Activated B cell treated with CpG ODN at 0.5 μM for 24 hours (primary cell): Measurements from ENCODE around the gene SBSN. TPM values are rescaled to one million over a fixed set of nuclear protein-coding genes. Genes with fewer than 3 reads are reported as not detected.

ENCODE experiments used
- ATAC-seq: fragments of 200-7000 bp; cut with Tn5 transposase; one replicate; pipeline ENCODE4 v1.10.0; 2021; ENCODE audit warnings: low read depth, mild to moderate bottlenecking, moderate library complexity
- CTCF ChIA-PET: fragments of 350-600 bp; sonication (Branson Sonifier 250); formaldehyde crosslinking; loops from one replicate; lab custom pipeline; 2021; ENCODE audit warnings: antibody characterized with exemption; lab: Charles Lee
- POLR2A ChIA-PET: fragments of 350-600 bp; sonication (Branson Sonifier 250); formaldehyde crosslinking; loops from one replicate; lab custom pipeline; 2021; ENCODE audit warnings: antibody characterized with exemption; lab: Charles Lee
- DNase-seq: peaks from one replicate; pipeline ENCODE4 v3.0.0; 2022
- H3K27ac Mint-ChIP-seq: one replicate; pipeline ENCODE4 v1.8.0; 2020; ENCODE audit warnings: mixed read lengths
- H3K27me3 Mint-ChIP-seq: one replicate; pipeline ENCODE4 v1.8.0; 2021; ENCODE audit warnings: mixed read lengths
- H3K36me3 Mint-ChIP-seq: one replicate; pipeline ENCODE4 v1.8.0; 2021; ENCODE audit warnings: low read depth, mixed read lengths
- H3K4me1 Mint-ChIP-seq: one replicate; pipeline ENCODE4 v1.8.0; 2021; ENCODE audit warnings: mixed read lengths
- H3K4me3 Mint-ChIP-seq: one replicate; pipeline ENCODE4 v1.8.0; 2020; ENCODE audit warnings: mild to moderate bottlenecking, mixed read lengths
- H3K9me3 Mint-ChIP-seq: one replicate; pipeline ENCODE4 v1.8.0; 2020; ENCODE audit warnings: mixed read lengths
- intact Hi-C: fragments of 100-400 bp; cut with micrococcal nuclease; formaldehyde crosslinking; loops from one replicate; pipeline ENCODE4 v1.15.1; 2024
- total RNA-seq: library from RNA; stranded (reverse); gene quantifications from 2 replicates; pipeline ENCODE4 v1.2.3, GENCODE V29; 2022
- TF ChIP-seq, protein P1 (sequence below): fragments of 200-600 bp; IDR thresholded peaks from one replicate; pipeline ENCODE4 v1.8.0; 2022; ENCODE audit warnings: antibody characterized with exemption, mild to moderate bottlenecking

SBSN gene
- total RNA-seq, 1 donor from 2014 or later, result not detected

DNA sequence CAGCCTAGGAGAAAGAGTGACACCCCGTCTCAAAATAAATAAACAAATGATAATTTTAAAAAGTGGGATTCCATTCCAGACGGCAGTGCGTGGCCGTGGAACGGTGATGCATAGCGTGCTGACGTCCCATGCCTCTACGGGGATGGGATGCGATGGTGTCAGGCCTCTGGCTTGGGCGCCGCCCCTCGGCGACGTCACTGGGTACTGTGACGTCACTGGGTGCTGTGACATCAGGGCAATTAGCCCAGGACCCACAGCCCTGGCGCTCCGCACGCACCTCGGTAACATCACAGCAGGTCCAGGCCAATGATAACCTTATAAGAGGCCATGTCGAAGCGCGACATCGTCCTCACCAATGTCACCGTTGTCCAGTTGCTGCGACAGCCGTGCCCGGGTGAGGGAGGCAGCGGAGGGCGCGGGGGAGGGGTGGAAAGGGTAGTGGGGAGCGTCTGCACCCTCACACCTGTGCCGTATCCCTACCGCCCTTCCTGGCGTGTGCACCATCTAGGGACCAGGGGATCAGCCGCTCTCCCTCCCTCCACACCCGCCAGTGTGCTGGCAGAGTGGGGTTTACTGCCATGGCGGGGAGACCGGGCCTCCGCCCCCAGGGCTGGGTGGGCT is 5.2 kb upstream of the SBSN start, which contains the start of gene GAPDHS:
Gene GAPDHS (plus strand): TSS at position 256 of the 621 bp plus-strand sequence. CDS start 72 bp downstream, at position 328.
- DNase-seq, result no peak
- CTCF ChIA-PET, result no interaction called here
- Mint-ChIP-seq H3K9me3 (no peaks in the 10 kb centered on the region), H3K27ac (no peak within 1 kb of the TSS), H3K27me3 (peaks cover 30% of the 10 kb centered on the region), H3K4me3 (peak within 1 kb of the TSS; percentile 75), H3K4me1 (peaks cover 15% of the 10 kb centered on the region), H3K36me3 (no peaks in the 10 kb centered on the region)
- intact Hi-C loops, result no loop called here
- POLR2A ChIA-PET, result no interaction called here
- ATAC-seq, result no peak
- TF ChIP-seq, protein P1, sequence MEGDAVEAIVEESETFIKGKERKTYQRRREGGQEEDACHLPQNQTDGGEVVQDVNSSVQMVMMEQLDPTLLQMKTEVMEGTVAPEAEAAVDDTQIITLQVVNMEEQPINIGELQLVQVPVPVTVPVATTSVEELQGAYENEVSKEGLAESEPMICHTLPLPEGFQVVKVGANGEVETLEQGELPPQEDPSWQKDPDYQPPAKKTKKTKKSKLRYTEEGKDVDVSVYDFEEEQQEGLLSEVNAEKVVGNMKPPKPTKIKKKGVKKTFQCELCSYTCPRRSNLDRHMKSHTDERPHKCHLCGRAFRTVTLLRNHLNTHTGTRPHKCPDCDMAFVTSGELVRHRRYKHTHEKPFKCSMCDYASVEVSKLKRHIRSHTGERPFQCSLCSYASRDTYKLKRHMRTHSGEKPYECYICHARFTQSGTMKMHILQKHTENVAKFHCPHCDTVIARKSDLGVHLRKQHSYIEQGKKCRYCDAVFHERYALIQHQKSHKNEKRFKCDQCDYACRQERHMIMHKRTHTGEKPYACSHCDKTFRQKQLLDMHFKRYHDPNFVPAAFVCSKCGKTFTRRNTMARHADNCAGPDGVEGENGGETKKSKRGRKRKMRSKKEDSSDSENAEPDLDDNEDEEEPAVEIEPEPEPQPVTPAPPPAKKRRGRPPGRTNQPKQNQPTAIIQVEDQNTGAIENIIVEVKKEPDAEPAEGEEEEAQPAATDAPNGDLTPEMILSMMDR, result no peak

DNA sequence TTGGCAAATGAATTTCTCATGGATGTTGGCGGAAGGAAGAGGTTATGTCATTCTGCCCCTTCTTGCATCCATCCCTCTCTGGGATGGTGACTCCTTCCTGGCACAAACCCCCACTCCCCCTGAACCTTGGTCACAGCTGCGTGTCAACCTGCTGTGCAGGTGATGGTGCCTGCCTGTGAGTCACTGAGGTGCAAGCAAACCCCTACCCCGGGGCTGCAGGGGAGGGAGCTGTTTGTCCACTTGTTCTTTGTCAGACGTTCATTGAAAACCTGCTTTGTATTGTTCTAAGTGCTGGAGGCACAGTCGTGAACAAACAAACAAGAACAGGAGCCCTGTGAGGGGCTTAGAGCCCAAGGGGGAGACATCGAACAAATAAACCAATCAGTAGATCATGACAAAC is 3.2 kb upstream of the SBSN start:
- ATAC-seq, result no peak
- no peak for DNase-seq
- Mint-ChIP-seq H3K27me3 (peaks cover 44% of the 10 kb centered on the region), H3K9me3 (no peaks in the 10 kb centered on the region), H3K36me3 (no peaks in the 10 kb centered on the region), H3K4me1 (peaks cover 15% of the 10 kb centered on the region), H3K27ac (no peak overlapping the region), H3K4me3 (no peak overlapping the region)
- TF ChIP-seq, protein P1, result no peak
- POLR2A ChIA-PET, result no interaction called here
- CTCF ChIA-PET, result no interaction called here
- intact Hi-C loops, result no loop called here

DNA sequence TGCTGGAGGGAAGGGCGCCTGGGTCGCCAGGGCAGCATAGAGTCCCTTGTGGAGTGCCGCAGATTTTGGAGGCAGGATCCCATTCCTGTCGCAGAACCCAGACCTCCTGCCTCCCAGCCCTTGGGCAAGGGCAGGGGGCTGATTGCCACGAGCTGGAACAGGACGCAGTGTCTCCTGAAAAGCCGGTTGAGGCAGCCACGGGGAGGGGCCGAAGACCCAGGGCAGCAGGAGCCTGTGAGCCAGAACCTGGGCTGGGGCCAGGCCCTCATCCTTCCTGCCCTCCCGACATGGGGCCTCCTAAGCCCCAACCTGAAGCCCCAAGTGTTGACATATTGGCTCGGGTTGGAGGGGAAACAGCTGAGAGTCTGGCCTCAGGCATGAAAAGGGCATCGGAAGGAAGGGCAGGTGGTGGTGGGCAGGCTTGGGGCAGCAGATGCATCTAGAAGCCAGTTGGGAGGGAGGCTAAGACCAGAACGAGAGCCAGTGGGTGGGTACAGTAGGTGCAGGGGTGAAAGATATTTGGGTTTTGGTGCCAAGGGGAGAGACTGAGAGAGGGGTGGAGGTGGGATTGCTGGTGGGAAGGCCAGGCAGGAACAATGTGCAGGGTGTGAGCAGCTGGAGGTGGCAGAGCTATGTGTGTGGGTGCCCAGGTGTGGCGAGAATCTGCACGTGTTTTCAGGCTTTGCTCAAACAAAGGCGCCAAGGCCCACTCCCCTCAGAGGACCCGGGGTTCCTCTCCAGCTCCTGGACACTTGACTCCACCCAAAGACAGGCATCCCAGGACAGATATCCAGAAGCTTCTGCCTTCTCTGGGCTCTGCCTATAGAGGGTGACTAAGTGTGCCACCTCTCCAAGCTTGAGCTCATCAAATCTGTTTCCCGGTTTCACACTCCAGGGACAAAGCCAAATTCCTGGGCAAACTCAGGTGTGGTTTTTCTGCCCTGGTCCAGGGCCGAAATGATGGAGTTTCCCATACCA is 1.4 kb upstream of the SBSN start:
- ChIA-PET POLR2A (interaction anchor here (0.6 kb wide), 1 partner anchor 179 kb away, joined by 3 read pairs; no protein-coding TSS in a partner anchor), CTCF (no interaction called here)
- Mint-ChIP-seq H3K9me3 (no peaks in the 10 kb centered on the region), H3K27ac (no peak overlapping the region), H3K4me3 (no peak overlapping the region), H3K36me3 (no peaks in the 10 kb centered on the region), H3K27me3 (peaks cover 49% of the 10 kb centered on the region), H3K4me1 (peaks cover 15% of the 10 kb centered on the region)
- DNase-seq (no peak), ATAC-seq (no peak)
- intact Hi-C loops, result no loop called here
- TF ChIP-seq, protein P1, result no peak

DNA sequence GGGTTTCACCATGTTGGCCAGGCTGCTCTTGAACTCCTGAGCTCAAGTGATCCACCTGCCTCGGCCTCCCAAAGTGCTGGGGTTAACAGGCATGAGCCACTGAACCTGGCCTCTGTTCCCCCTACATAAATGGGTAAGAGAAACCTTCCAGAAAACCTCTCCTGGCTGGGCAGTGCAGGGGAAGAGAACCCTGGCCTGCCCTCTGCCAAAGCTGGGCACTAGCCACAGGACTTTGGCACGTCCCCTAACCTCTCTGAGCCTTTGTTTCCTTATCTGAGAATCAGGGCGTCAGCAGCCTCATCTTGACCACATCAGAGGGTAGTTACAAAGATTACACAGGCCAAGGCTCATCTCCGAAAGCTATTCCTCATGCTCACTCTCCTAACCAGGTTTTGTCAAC is 2.2 kb downstream of the SBSN start:
- intact Hi-C loops, result no loop called here
- Mint-ChIP-seq H3K36me3 (no peaks in the 10 kb centered on the region), H3K27me3 (peaks cover 34% of the 10 kb centered on the region), H3K4me1 (no peaks in the 10 kb centered on the region), H3K27ac (no peak overlapping the region), H3K4me3 (no peak overlapping the region), H3K9me3 (no peaks in the 10 kb centered on the region)
- ATAC-seq (no peak), DNase-seq (no peak)
- POLR2A ChIA-PET, result interaction anchor here (0.6 kb wide), 2 partner anchors 49 to 1310 kb away, joined by 3 to 4 read pairs; no protein-coding TSS in a partner anchor
- CTCF ChIA-PET, result interaction anchor here (0.7 kb wide), 1 partner anchor 16 kb away, joined by 4 read pairs; no protein-coding TSS in a partner anchor
- TF ChIP-seq, protein P1, result no peak
